HepG2 (cell line): ENCODE results near the gene BCAS1. TPM values are rescaled to one million over a fixed set of nuclear protein-coding genes. Genes with fewer than 3 reads are reported as not detected.

Experiments used
- E2F2 ChIP-seq: sonication (generic); formaldehyde crosslinking; IDR thresholded peaks from 2 replicates; pipeline ENCODE4 v1.4.0; 2020; ENCODE audit warnings: missing genetic modification reagents, borderline replicate concordance
- IKZF4 ChIP-seq: sonication (generic); formaldehyde crosslinking; IDR thresholded peaks from 2 replicates; pipeline ENCODE4 v1.5.1; 2020; ENCODE audit warnings: borderline replicate concordance, mild to moderate bottlenecking, low read depth, missing genetic modification reagents; ENCODE audit errors: not compliant biosample characterization
- SATB2 ChIP-seq: sonication (generic); formaldehyde crosslinking; IDR thresholded peaks from 2 replicates; pipeline ENCODE4 v1.5.0; 2020; ENCODE audit warnings: missing genetic modification reagents
- TFDP2 ChIP-seq: sonication (generic); formaldehyde crosslinking; IDR thresholded peaks from 2 replicates; pipeline ENCODE4 v1.4.0; 2020; ENCODE audit warnings: missing genetic modification reagents
- ZNF318 ChIP-seq: sonication (generic); formaldehyde crosslinking; IDR thresholded peaks from 2 replicates; pipeline ENCODE4 v1.4.0; 2020; ENCODE audit warnings: mild to moderate bottlenecking, missing genetic modification reagents
- ZNF343 ChIP-seq: sonication (generic); formaldehyde crosslinking; IDR thresholded peaks from 2 replicates; pipeline ENCODE4 v1.4.0; 2020; ENCODE audit warnings: mild to moderate bottlenecking, missing genetic modification reagents
- ZNF510 ChIP-seq: sonication (generic); formaldehyde crosslinking; IDR thresholded peaks from 2 replicates; pipeline ENCODE4 v1.4.0; 2020; ENCODE audit warnings: low read depth, mild to moderate bottlenecking, missing genetic modification reagents
- ZNF614 ChIP-seq: IDR thresholded peaks from 2 replicates; pipeline ENCODE4 v1.6.1; 2018; ENCODE audit warnings: missing biosample characterization, missing genetic modification reagents, inconsistent platforms, borderline replicate concordance
- ZSCAN5A ChIP-seq: sonication (generic); formaldehyde crosslinking; IDR thresholded peaks from 2 replicates; pipeline ENCODE4 v1.8.0; 2022; ENCODE audit warnings: mild to moderate bottlenecking, missing genetic modification reagents, borderline replicate concordance
- polyA plus RNA-seq, 8 experiments: library from polyadenylated mRNA; depleted of rRNA in 3 of 8; stranded (reverse) in 7 of 8; unstranded in 1 of 8; fragments of >200 nt; fragmentation: Illumina TruSeq in 4 of 8; extraction: Trizol in 4 of 8; gene quantifications; 2 replicates each; pipeline versions ENCODE4 v1.2.1 to v1.2.3, GENCODE V29; 2011 to 2016; ENCODE audit warnings: low read depth in 4 of 8, missing spikeins in 1 of 8, mixed read lengths in 1 of 8; ENCODE audit not compliant: insufficient read depth in 1 of 8
- total RNA-seq, 5 experiments: library from RNA; depleted of rRNA; stranded (reverse); fragments of >200 nt; fragmentation: Illumina TruSeq; extraction: Trizol; gene quantifications; 2 replicates each; pipeline ENCODE4 v1.2.3, GENCODE V29; 2016; ENCODE audit warnings: low read depth in 1 of 5

BCAS1 gene
- total and polyA plus RNA-seq, 2 of the 13 experiments (the other 11 are each of a cell fraction or from before 2014, with no cell fraction given): 0.55 to 0.91 TPM

DNA sequence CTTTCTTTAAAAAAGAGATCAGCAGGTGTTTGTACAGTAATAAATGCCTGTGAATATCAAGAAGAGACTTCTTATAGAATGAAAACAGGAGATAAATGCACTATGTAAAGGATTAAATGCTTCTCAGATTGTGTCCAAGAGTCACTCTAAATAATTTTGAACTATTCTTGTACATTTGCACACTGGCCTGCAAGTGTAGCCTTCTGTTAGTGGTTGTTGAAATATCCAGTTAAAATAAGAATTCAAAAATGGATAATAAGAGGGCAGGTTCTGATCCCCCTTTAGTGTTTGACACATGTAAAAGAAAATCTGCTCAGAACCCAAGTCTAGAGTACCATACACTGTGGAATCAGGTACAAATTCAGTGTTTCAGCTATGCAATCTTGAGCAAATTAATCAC, 91.9 kb downstream of the BCAS1 start (continued):
- TF ChIP-seq ZNF318 (CRISPR knock-in tag) (no peak), SATB2 (CRISPR knock-in tag) (no peak), IKZF4 (CRISPR knock-in tag) (no peak), ZSCAN5A (CRISPR knock-in tag) (no peak), E2F2 (CRISPR knock-in tag) (no peak), ZNF343 (CRISPR knock-in tag) (no peak), TFDP2 (CRISPR knock-in tag) (no peak), ZNF510 (CRISPR knock-in tag) (no peak), ZNF614 (CRISPR knock-in tag) (no peak)
